ENCODE results near the gene IFNA17. TPM values are rescaled to one million over a fixed set of nuclear protein-coding genes. Genes with fewer than 3 reads are reported as not detected.
A peak's percentile ranks its signal among the peaks of the same experiment; 100 is the strongest.
"Not testable (repeated sequence)": the region's sequence is repeated elsewhere in the genome, so short reads cannot be mapped to it uniquely, and the experiment has no call there.

The IFNA17 gene
- total RNA-seq, 2 experiments from 2014 or later, result not detected

GRCh38 chr9:21205204-21205603 lies 22.8 kb downstream of the IFNA17 start:
- ChIA-PET CTCF (ENCODE audit: unreplicated experiment) (no interaction called here), POLR2A (no interaction called here)
- Histone ChIP-seq H3K4me3 (ENCODE audit: low read depth, low read length, poor library complexity, severe bottlenecking) (no peak overlapping the region), H3K36me3 (ENCODE audit: insufficient read depth, low read length) (no peaks in the 10 kb centered on the region), H3K27ac (ENCODE audit: low read depth, low read length, poor library complexity, severe bottlenecking) (no peak overlapping the region), H4K20me1 (ENCODE audit: insufficient read depth, low read length) (no peaks in the 10 kb centered on the region), H3K4me1 (ENCODE audit: insufficient read depth, low read length, poor library complexity, severe bottlenecking) (no peaks in the 10 kb centered on the region), H3K79me2 (ENCODE audit: insufficient read depth, low read depth, low read length) (no peaks in the 10 kb centered on the region), H3K9me2 (ENCODE audit: insufficient read depth, low read length) (no peaks in the 10 kb centered on the region), H2AFZ (ENCODE audit: low read length) (no peak overlapping the region), H3K9me3 (ENCODE audit: low read length) (no peaks in the 10 kb centered on the region), H3K4me2 (ENCODE audit: low read length) (no peak overlapping the region)
- intact Hi-C loops (cut with micrococcal nuclease; ENCODE audit: unreplicated experiment), result no loop called here
- TF ChIP-seq CTCF (conservative IDR thresholded peaks at IDR 0.05; ENCODE audit: low read length) (no peak), EZH2phosphoT487 (IDR thresholded peaks at IDR 0.05; ENCODE audit: borderline replicate concordance, low read depth, low read length) (no peak)
- BruUV-seq (replicated peaks), result no TSS peak
- DNase-seq (ENCODE audit: low spot score), result no peak

- POLR2A ChIA-PET, result interaction anchor here (0.6 to 1.5 kb wide), 3 partner anchors 16 to 1814 kb away, joined by 3 to 4 read pairs (median 3); no protein-coding TSS in a partner anchor
- H3K36me3 ChIP-seq (ENCODE audit: insufficient read depth, low read length); CTCF ChIA-PET (ENCODE audit: unreplicated experiment); H3K4me3 ChIP-seq (ENCODE audit: low read depth, low read length, poor library complexity, severe bottlenecking); H3K9me3 ChIP-seq (ENCODE audit: low read length); H4K20me1 ChIP-seq (ENCODE audit: insufficient read depth, low read length); H3K79me2 ChIP-seq (ENCODE audit: insufficient read depth, low read depth, low read length); H3K4me1 ChIP-seq (ENCODE audit: insufficient read depth, low read length, poor library complexity, severe bottlenecking); H3K9me2 ChIP-seq (ENCODE audit: insufficient read depth, low read length); H2AFZ ChIP-seq (ENCODE audit: low read length); H3K27ac ChIP-seq (ENCODE audit: low read depth, low read length, poor library complexity, severe bottlenecking); BruUV-seq (replicated peaks); H3K4me2 ChIP-seq (ENCODE audit: low read length); intact Hi-C loops (cut with micrococcal nuclease; ENCODE audit: unreplicated experiment); DNase-seq (ENCODE audit: low spot score): not testable (repeated sequence)
Observed at GRCh38 chr9:21202105-21202504, 25.9 kb downstream of the IFNA17 start, which contains the start of gene IFNA7. TSS of gene IFNA7 (minus strand) at chr9:21202205. CDS start at chr9:21202165, 40 bp downstream.

GRCh38 chr9:21194867-21195776 lies 32.9 kb downstream of the IFNA17 start:
- H3K4me3 ChIP-seq (ENCODE audit: low read depth, low read length, poor library complexity, severe bottlenecking); CTCF ChIA-PET (ENCODE audit: unreplicated experiment); H3K27ac ChIP-seq (ENCODE audit: low read depth, low read length, poor library complexity, severe bottlenecking); H3K79me2 ChIP-seq (ENCODE audit: insufficient read depth, low read depth, low read length); H4K20me1 ChIP-seq (ENCODE audit: insufficient read depth, low read length); H3K9me3 ChIP-seq (ENCODE audit: low read length); H3K36me3 ChIP-seq (ENCODE audit: insufficient read depth, low read length); H3K4me1 ChIP-seq (ENCODE audit: insufficient read depth, low read length, poor library complexity, severe bottlenecking); BruUV-seq (replicated peaks); H3K9me2 ChIP-seq (ENCODE audit: insufficient read depth, low read length); H2AFZ ChIP-seq (ENCODE audit: low read length): not testable (repeated sequence)
- peak; percentile 73 for TF ChIP-seq CTCF (conservative IDR thresholded peaks at IDR 0.05; ENCODE audit: low read length)
- intact Hi-C loops (cut with micrococcal nuclease; ENCODE audit: unreplicated experiment), result loop anchor here (10.0 kb wide), 1 partner anchor 590 kb away; no protein-coding TSS in a partner anchor
- peak overlapping the region; percentile 26; the same call in 1 of the 2 replicates for H3K4me2 ChIP-seq (ENCODE audit: low read length)
- peak; percentile 40 for DNase-seq (ENCODE audit: low spot score)
- POLR2A ChIA-PET, result interaction anchor here (0.6 kb wide), 1 partner anchor 211 kb away, joined by 5 read pairs; no protein-coding TSS in a partner anchor

- H4K20me1 ChIP-seq (ENCODE audit: insufficient read depth, low read length); H3K79me2 ChIP-seq (ENCODE audit: insufficient read depth, low read depth, low read length); H3K4me2 ChIP-seq (ENCODE audit: low read length); H3K9me2 ChIP-seq (ENCODE audit: insufficient read depth, low read length); H3K9me3 ChIP-seq (ENCODE audit: low read length); H2AFZ ChIP-seq (ENCODE audit: low read length); CTCF ChIA-PET (ENCODE audit: unreplicated experiment); H3K27ac ChIP-seq (ENCODE audit: low read depth, low read length, poor library complexity, severe bottlenecking); DNase-seq (ENCODE audit: low spot score); H3K36me3 ChIP-seq (ENCODE audit: insufficient read depth, low read length); POLR2A ChIA-PET; BruUV-seq (replicated peaks); H3K4me1 ChIP-seq (ENCODE audit: insufficient read depth, low read length, poor library complexity, severe bottlenecking); H3K4me3 ChIP-seq (ENCODE audit: low read depth, low read length, poor library complexity, severe bottlenecking); intact Hi-C loops (cut with micrococcal nuclease; ENCODE audit: unreplicated experiment): not testable (repeated sequence)
Observed at GRCh38 chr9:21187487-21187886, 40.5 kb downstream of the IFNA17 start, which contains the start of gene IFNA4. TSS of gene IFNA4 (minus strand) at chr9:21187587. CDS start at chr9:21187531, 56 bp downstream.
